VCaP (cell line): ENCODE data around the gene ARHGEF12.

Source experiments
- H3K27ac ChIP-seq: fragments of 450-650 bp; 2 replicates; pipeline ENCODE4 v1.5.1; 2017
- CTCF ChIP-seq: fragments of 450-650 bp; conservative IDR thresholded peaks from 2 replicates; pipeline ENCODE4 v1.5.1; 2017; ENCODE audit warnings: mild to moderate bottlenecking, moderate library complexity

The ARHGEF12 gene

GRCh38 chr11:120335908-120336640 lies at the start of gene ARHGEF12:
Gene ARHGEF12 (plus strand): TSS chr11:120336413. CDS start chr11:120337244, 831 bp downstream.
- peak within 1 kb of the TSS; percentile 99 for H3K27ac ChIP-seq

GRCh38 chr11:120288021-120288420 lies 48.2 kb upstream of the ARHGEF12 start:
- no peak for TF ChIP-seq CTCF
- no peak overlapping the region for H3K27ac ChIP-seq

More at GRCh38 chr11:120335908-120336640, at the start of gene ARHGEF12:
- peak; percentile 66 for TF ChIP-seq CTCF

- TF ChIP-seq CTCF, result no peak
- H3K27ac ChIP-seq, result no peak overlapping the region
Observed at GRCh38 chr11:120289426-120289825, 46.8 kb upstream of the ARHGEF12 start.

GRCh38 chr11:120290956-120291355 lies 45.3 kb upstream of the ARHGEF12 start:
- no peak for TF ChIP-seq CTCF
- H3K27ac ChIP-seq, result no peak overlapping the region

- TF ChIP-seq CTCF, result no peak
- no peak overlapping the region for H3K27ac ChIP-seq
Observed at GRCh38 chr11:120293038-120293800, 43.0 kb upstream of the ARHGEF12 start.

- H3K27ac ChIP-seq, result no peak overlapping the region; the same call in 1 of the 2 replicates
- TF ChIP-seq CTCF, result no peak
Observed at GRCh38 chr11:120294096-120294495, 42.1 kb upstream of the ARHGEF12 start.

- no peak for TF ChIP-seq CTCF
Observed at GRCh38 chr11:120295099-120295498, 41.1 kb upstream of the ARHGEF12 start.

More at GRCh38 chr11:120295099-120295498, 41.1 kb upstream of the ARHGEF12 start:
- H3K27ac ChIP-seq, result peak overlapping the region; percentile 47
